ENCODE measurements around the gene FBXO11.
"Not testable (repeated sequence)": the region's sequence is repeated elsewhere in the genome, so short reads cannot be mapped to it uniquely, and the experiment has no call there.

FBXO11 gene

GRCh38 chr2:47862949-47863348, 43.3 kb downstream of the FBXO11 start:
- TF ChIP-seq PAX5 (IDR thresholded peaks at IDR 0.05; ENCODE audit: insufficient read depth, low read length, severe bottlenecking) (no peak), TAF1 (IDR thresholded peaks at IDR 0.05; ENCODE audit: low read depth, low read length) (no peak), POLR2A (IDR thresholded peaks at IDR 0.05; ENCODE audit: low read depth, low read length) (no peak), SPI1 (IDR thresholded peaks at IDR 0.05; ENCODE audit: low read depth, low read length) (no peak), POLR2AphosphoS5 (IDR thresholded peaks at IDR 0.05; ENCODE audit: low read depth, low read length) (no peak), POU2F2 (IDR thresholded peaks at IDR 0.05; ENCODE audit: low read depth, low read length) (no peak)
- FAIRE-seq, result no peak
- DNase-seq (ENCODE audit: insufficient read length, low spot score), result no peak

- not testable (repeated sequence) for DNase-seq (ENCODE audit: insufficient read length, low spot score); FAIRE-seq
These were observed 53.1 kb downstream of the FBXO11 start for GRCh38 chr2:47853067-47853777.

GRCh38 chr2:47850198-47850597, 56.1 kb downstream of the FBXO11 start:
- TF ChIP-seq POU2F2 (IDR thresholded peaks at IDR 0.05; ENCODE audit: low read depth, low read length), result no peak
- TF ChIP-seq SPI1 (IDR thresholded peaks at IDR 0.05; ENCODE audit: low read depth, low read length), result no peak
- no peak for TF ChIP-seq TAF1 (IDR thresholded peaks at IDR 0.05; ENCODE audit: low read depth, low read length)
- no peak for TF ChIP-seq POLR2A (IDR thresholded peaks at IDR 0.05; ENCODE audit: low read depth, low read length)
- no peak for TF ChIP-seq POLR2AphosphoS5 (IDR thresholded peaks at IDR 0.05; ENCODE audit: low read depth, low read length)
- no peak for TF ChIP-seq PAX5 (IDR thresholded peaks at IDR 0.05; ENCODE audit: insufficient read depth, low read length, severe bottlenecking)
- FAIRE-seq (no peak), DNase-seq (ENCODE audit: insufficient read length, low spot score) (no peak)

DNA sequence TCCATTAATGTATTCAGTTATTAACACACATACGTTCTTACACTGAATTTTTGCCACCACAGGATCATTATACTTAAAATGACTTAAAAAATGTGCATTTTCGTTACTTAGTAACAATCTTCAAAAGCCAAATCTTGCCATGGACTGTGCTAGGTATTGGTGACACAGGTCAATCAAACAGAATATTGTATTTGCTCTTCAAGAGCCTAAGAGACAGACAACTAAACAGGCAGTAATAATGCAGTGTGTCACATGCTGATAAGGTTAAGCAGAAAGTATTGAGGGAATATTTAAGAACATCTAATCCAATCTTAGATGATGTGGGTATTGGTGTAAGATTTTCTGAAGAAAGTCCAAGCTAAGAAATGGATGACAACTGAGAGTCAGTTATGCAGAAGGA, 56.9 kb downstream of the FBXO11 start:
- TF ChIP-seq SPI1 (IDR thresholded peaks at IDR 0.05; ENCODE audit: low read depth, low read length) (no peak), TAF1 (IDR thresholded peaks at IDR 0.05; ENCODE audit: low read depth, low read length) (no peak), POLR2A (IDR thresholded peaks at IDR 0.05; ENCODE audit: low read depth, low read length) (no peak), POU2F2 (IDR thresholded peaks at IDR 0.05; ENCODE audit: low read depth, low read length) (no peak), PAX5 (IDR thresholded peaks at IDR 0.05; ENCODE audit: insufficient read depth, low read length, severe bottlenecking) (no peak), POLR2AphosphoS5 (IDR thresholded peaks at IDR 0.05; ENCODE audit: low read depth, low read length) (no peak)
- DNase-seq (ENCODE audit: insufficient read length, low spot score) (no peak), FAIRE-seq (peak; percentile 45)

GRCh38 chr2:47844162-47844561, 62.1 kb downstream of the FBXO11 start:
- DNase-seq (ENCODE audit: insufficient read length, low spot score) (no peak), FAIRE-seq (no peak)
- TF ChIP-seq POLR2A (IDR thresholded peaks at IDR 0.05; ENCODE audit: low read depth, low read length) (no peak), POLR2AphosphoS5 (IDR thresholded peaks at IDR 0.05; ENCODE audit: low read depth, low read length) (no peak), TAF1 (IDR thresholded peaks at IDR 0.05; ENCODE audit: low read depth, low read length) (no peak), PAX5 (IDR thresholded peaks at IDR 0.05; ENCODE audit: insufficient read depth, low read length, severe bottlenecking) (no peak), SPI1 (IDR thresholded peaks at IDR 0.05; ENCODE audit: low read depth, low read length) (no peak), POU2F2 (IDR thresholded peaks at IDR 0.05; ENCODE audit: low read depth, low read length) (no peak)

GRCh38 chr2:47843407-47843806, 62.9 kb downstream of the FBXO11 start:
- DNase-seq (ENCODE audit: insufficient read length, low spot score) (no peak), FAIRE-seq (no peak)
- TF ChIP-seq POLR2A (IDR thresholded peaks at IDR 0.05; ENCODE audit: low read depth, low read length) (no peak), TAF1 (IDR thresholded peaks at IDR 0.05; ENCODE audit: low read depth, low read length) (no peak), POLR2AphosphoS5 (IDR thresholded peaks at IDR 0.05; ENCODE audit: low read depth, low read length) (no peak), POU2F2 (IDR thresholded peaks at IDR 0.05; ENCODE audit: low read depth, low read length) (no peak), PAX5 (IDR thresholded peaks at IDR 0.05; ENCODE audit: insufficient read depth, low read length, severe bottlenecking) (no peak), SPI1 (IDR thresholded peaks at IDR 0.05; ENCODE audit: low read depth, low read length) (no peak)

- no peak for DNase-seq (ENCODE audit: insufficient read length, low spot score)
- TF ChIP-seq POLR2AphosphoS5 (IDR thresholded peaks at IDR 0.05; ENCODE audit: low read depth, low read length) (no peak), TAF1 (IDR thresholded peaks at IDR 0.05; ENCODE audit: low read depth, low read length) (no peak), POU2F2 (IDR thresholded peaks at IDR 0.05; ENCODE audit: low read depth, low read length) (no peak), POLR2A (IDR thresholded peaks at IDR 0.05; ENCODE audit: low read depth, low read length) (no peak), PAX5 (IDR thresholded peaks at IDR 0.05; ENCODE audit: insufficient read depth, low read length, severe bottlenecking) (no peak), SPI1 (IDR thresholded peaks at IDR 0.05; ENCODE audit: low read depth, low read length) (no peak)
- FAIRE-seq, result peak; percentile 26
These were observed 63.5 kb downstream of the FBXO11 start for GRCh38 chr2:47842846-47843245.

DNA sequence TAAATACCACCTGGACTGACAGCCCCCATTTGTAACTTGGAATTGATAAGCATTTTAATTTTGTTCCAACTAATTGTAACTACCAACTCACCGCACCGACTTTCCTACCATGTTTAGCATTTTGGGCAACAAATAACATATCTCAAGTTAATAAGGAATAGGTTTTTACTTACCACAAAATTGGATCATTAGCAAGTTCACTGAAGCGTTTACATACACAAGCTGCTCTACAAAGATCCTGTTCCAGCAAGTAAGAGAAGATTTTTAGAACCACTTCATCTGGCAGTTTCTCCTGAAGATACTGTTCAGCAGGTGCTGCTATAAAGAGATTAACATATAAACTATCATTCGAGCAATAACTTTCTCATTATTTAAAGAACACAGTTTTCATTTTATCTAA, 67.6 kb downstream of the FBXO11 start:
- FAIRE-seq (no peak), DNase-seq (ENCODE audit: insufficient read length, low spot score) (no peak)
- TF ChIP-seq PAX5 (IDR thresholded peaks at IDR 0.05; ENCODE audit: insufficient read depth, low read length, severe bottlenecking) (no peak), TAF1 (IDR thresholded peaks at IDR 0.05; ENCODE audit: low read depth, low read length) (no peak), POLR2AphosphoS5 (IDR thresholded peaks at IDR 0.05; ENCODE audit: low read depth, low read length) (no peak), POLR2A (IDR thresholded peaks at IDR 0.05; ENCODE audit: low read depth, low read length) (no peak), POU2F2 (IDR thresholded peaks at IDR 0.05; ENCODE audit: low read depth, low read length) (no peak), SPI1 (IDR thresholded peaks at IDR 0.05; ENCODE audit: low read depth, low read length) (no peak)

DNA sequence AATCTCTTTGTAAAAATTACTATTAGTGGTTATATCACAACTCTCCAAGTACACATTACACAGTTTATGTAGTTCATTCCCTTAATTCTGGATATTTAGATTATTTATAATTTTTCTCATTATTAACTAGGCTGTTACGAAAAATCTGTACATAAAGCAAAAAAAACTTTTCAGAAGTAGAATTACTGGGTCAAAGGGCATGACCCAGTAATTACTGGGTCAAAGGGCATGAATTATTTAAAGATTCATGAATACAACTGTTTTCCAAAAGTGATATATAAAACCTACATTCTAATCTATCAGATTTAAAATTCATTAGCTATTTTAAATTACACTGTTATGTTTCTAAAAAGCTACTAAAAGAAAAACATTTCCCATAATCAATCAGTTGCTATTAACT, 68.0 kb downstream of the FBXO11 start:
- TF ChIP-seq PAX5 (IDR thresholded peaks at IDR 0.05; ENCODE audit: insufficient read depth, low read length, severe bottlenecking), result no peak
- no peak for TF ChIP-seq POLR2A (IDR thresholded peaks at IDR 0.05; ENCODE audit: low read depth, low read length)
- no peak for TF ChIP-seq SPI1 (IDR thresholded peaks at IDR 0.05; ENCODE audit: low read depth, low read length)
- no peak for TF ChIP-seq POLR2AphosphoS5 (IDR thresholded peaks at IDR 0.05; ENCODE audit: low read depth, low read length)
- TF ChIP-seq POU2F2 (IDR thresholded peaks at IDR 0.05; ENCODE audit: low read depth, low read length), result no peak
- no peak for TF ChIP-seq TAF1 (IDR thresholded peaks at IDR 0.05; ENCODE audit: low read depth, low read length)
- FAIRE-seq (no peak), DNase-seq (ENCODE audit: insufficient read length, low spot score) (no peak)

DNA sequence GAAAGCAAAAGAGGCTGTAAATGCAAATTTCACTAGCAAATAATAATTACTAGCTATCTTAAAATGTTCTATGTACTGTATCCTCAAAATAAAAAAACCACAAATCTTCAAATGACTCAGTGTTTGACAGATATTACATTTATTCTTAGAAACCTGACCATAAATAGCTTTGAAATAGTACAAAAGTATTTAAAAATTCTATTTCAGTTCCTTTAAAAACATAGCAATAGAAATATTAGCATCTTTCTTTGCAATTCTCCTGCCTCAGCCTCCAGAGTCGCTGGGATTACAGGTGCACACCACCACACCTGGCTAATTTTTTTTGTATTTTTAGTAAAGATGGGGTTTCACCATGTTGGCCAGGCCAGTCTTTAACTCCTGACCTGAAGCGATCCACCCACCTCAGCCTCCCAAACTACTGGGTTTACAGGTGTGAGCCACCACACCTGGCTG, 72.8 kb downstream of the FBXO11 start:
- FAIRE-seq (no peak), DNase-seq (ENCODE audit: insufficient read length, low spot score) (no peak)

More for the DNA sequence above, 72.8 kb downstream of the FBXO11 start:
- TF ChIP-seq POU2F2 (IDR thresholded peaks at IDR 0.05; ENCODE audit: low read depth, low read length) (no peak), POLR2AphosphoS5 (IDR thresholded peaks at IDR 0.05; ENCODE audit: low read depth, low read length) (no peak), SPI1 (IDR thresholded peaks at IDR 0.05; ENCODE audit: low read depth, low read length) (peak; percentile 48; the same call in 1 of the 2 replicates), POLR2A (IDR thresholded peaks at IDR 0.05; ENCODE audit: low read depth, low read length) (no peak), TAF1 (IDR thresholded peaks at IDR 0.05; ENCODE audit: low read depth, low read length) (no peak), PAX5 (IDR thresholded peaks at IDR 0.05; ENCODE audit: insufficient read depth, low read length, severe bottlenecking) (no peak)

Measured in GM12891 (cell line).